Activated CD8-positive, alpha-beta T cell treated with anti-CD3 and anti-CD28 coated beads for 36 hours (primary cell): ENCODE results near the gene DHRS7C. TPM values are rescaled to one million over a fixed set of nuclear protein-coding genes. Genes with fewer than 3 reads are reported as not detected.
"Not testable (repeated sequence)": the region's sequence is repeated elsewhere in the genome, so short reads cannot be mapped to it uniquely, and the experiment has no call there.

Experiments
- ATAC-seq: fragments of 200-7000 bp; cut with Tn5 transposase; one replicate; pipeline ENCODE4 v1.10.0; 2021; ENCODE audit warnings: mild to moderate bottlenecking, moderate library complexity
- CTCF ChIA-PET: fragments of 350-600 bp; sonication (Branson Sonifier 250); formaldehyde crosslinking; loops from one replicate; lab custom pipeline; 2021; ENCODE audit warnings: antibody characterized with exemption; lab: Charles Lee
- POLR2A ChIA-PET: fragments of 350-600 bp; sonication (Branson Sonifier 250); formaldehyde crosslinking; loops from one replicate; lab custom pipeline; 2021; ENCODE audit warnings: antibody characterized with exemption; lab: Charles Lee
- DNase-seq: peaks from one replicate; pipeline ENCODE4 v3.0.0-alpha.2; 2020
- H3K27ac Mint-ChIP-seq: one replicate; pipeline ENCODE4 v1.8.0; 2021; ENCODE audit warnings: mild to moderate bottlenecking, mixed read lengths
- H3K27me3 Mint-ChIP-seq: one replicate; pipeline ENCODE4 v1.8.0; 2021; ENCODE audit warnings: mixed read lengths
- H3K36me3 Mint-ChIP-seq: one replicate; pipeline ENCODE4 v1.8.0; 2021; ENCODE audit warnings: low read depth, mixed read lengths
- H3K4me1 Mint-ChIP-seq: one replicate; pipeline ENCODE4 v1.8.0; 2021; ENCODE audit warnings: low read depth, mixed read lengths
- H3K4me3 Mint-ChIP-seq: one replicate; pipeline ENCODE4 v1.8.0; 2021; ENCODE audit warnings: mild to moderate bottlenecking, moderate library complexity, mixed read lengths
- H3K9me3 Mint-ChIP-seq: one replicate; pipeline ENCODE4 v1.8.0; 2021; ENCODE audit warnings: mixed read lengths
- intact Hi-C: fragments of 100-400 bp; cut with micrococcal nuclease; formaldehyde crosslinking; loops from one replicate; pipeline ENCODE4 v1.10.0; 2022
- total RNA-seq, 2 experiments: library from RNA; stranded (reverse); gene quantifications; one replicate each; pipeline ENCODE4 v1.2.3, GENCODE V29; 2021
- TF ChIP-seq, protein P1 (sequence below): fragments of 200-600 bp; IDR thresholded peaks from one replicate; pipeline ENCODE4 v1.8.0; 2022; ENCODE audit warnings: antibody characterized with exemption, mild to moderate bottlenecking

The DHRS7C gene
- total RNA-seq, 2 experiments from 2014 or later = not detected

DNA sequence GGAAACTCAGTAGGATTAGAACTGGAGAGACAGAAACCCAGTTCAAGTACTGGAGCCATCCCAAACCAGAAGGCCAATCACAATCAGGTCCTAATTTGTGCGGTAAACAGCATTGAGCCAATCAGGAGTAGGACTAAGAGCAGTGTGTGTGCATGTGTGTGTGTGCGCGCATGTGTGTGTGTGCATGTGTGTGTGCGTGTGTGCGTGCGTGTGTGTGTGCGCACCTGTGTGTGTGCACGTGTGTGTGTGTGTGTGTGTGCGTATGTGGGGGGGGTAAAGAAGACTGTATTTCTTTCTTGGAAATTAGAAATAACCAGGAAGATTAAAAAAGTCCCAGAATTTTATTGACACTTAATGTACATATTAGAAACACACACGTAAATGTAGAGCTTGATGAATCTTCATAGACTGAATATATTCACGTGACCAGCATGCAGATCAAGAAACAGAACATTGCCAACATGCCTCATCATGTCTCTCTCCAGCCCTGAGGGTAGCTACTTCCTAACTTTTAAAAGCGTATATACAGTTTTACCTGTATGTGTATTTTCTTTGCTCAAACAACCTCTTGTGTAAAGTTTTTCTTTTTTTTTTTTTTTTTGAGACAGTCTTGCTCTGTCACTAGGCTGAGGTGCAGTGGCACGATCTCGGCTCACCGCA is 919 bp upstream of the DHRS7C start:
- TF ChIP-seq, protein P1, sequence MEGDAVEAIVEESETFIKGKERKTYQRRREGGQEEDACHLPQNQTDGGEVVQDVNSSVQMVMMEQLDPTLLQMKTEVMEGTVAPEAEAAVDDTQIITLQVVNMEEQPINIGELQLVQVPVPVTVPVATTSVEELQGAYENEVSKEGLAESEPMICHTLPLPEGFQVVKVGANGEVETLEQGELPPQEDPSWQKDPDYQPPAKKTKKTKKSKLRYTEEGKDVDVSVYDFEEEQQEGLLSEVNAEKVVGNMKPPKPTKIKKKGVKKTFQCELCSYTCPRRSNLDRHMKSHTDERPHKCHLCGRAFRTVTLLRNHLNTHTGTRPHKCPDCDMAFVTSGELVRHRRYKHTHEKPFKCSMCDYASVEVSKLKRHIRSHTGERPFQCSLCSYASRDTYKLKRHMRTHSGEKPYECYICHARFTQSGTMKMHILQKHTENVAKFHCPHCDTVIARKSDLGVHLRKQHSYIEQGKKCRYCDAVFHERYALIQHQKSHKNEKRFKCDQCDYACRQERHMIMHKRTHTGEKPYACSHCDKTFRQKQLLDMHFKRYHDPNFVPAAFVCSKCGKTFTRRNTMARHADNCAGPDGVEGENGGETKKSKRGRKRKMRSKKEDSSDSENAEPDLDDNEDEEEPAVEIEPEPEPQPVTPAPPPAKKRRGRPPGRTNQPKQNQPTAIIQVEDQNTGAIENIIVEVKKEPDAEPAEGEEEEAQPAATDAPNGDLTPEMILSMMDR = no peak
- ATAC-seq = no peak
- no peaks in the 10 kb centered on the region for H3K4me1 Mint-ChIP-seq
- DNase-seq = no peak
- CTCF ChIA-PET = no interaction called here
- H3K27me3 Mint-ChIP-seq = peaks cover 6% of the 10 kb centered on the region
- no peaks in the 10 kb centered on the region for H3K9me3 Mint-ChIP-seq
- H3K36me3 Mint-ChIP-seq = no peaks in the 10 kb centered on the region
- POLR2A ChIA-PET = no interaction called here
- H3K27ac Mint-ChIP-seq = no peak overlapping the region
- no peak overlapping the region for H3K4me3 Mint-ChIP-seq
- intact Hi-C loops = no loop called here

DNA sequence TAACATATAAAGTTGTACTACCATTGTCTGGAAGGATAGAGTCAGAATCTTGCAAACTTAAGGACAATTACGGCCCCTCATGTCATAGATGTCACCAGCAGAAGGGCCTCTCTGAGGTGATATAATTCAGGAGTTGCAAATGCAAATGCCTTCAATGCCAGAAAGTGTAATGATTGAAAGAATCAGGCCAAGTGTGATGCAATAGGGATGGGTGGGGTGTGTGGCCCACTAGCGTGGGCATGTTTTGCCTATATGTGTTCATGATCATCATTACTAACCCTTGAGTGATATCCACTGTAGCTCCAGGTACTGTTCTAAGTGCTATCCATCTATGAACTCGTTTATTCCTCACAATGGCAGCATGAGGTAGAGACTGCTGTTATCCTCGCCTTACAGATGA is 1.1 kb downstream of the DHRS7C start:
- POLR2A ChIA-PET = no interaction called here
- TF ChIP-seq, protein P1 = no peak
- ATAC-seq = no peak
- H3K4me3 Mint-ChIP-seq = no peak overlapping the region
- no peaks in the 10 kb centered on the region for H3K9me3 Mint-ChIP-seq
- DNase-seq = no peak
- intact Hi-C loops = no loop called here
- no peaks in the 10 kb centered on the region for H3K4me1 Mint-ChIP-seq
- no peak overlapping the region for H3K27ac Mint-ChIP-seq
- CTCF ChIA-PET = no interaction called here
- no peaks in the 10 kb centered on the region for H3K36me3 Mint-ChIP-seq
- peaks cover 1% of the 10 kb centered on the region for H3K27me3 Mint-ChIP-seq

DNA sequence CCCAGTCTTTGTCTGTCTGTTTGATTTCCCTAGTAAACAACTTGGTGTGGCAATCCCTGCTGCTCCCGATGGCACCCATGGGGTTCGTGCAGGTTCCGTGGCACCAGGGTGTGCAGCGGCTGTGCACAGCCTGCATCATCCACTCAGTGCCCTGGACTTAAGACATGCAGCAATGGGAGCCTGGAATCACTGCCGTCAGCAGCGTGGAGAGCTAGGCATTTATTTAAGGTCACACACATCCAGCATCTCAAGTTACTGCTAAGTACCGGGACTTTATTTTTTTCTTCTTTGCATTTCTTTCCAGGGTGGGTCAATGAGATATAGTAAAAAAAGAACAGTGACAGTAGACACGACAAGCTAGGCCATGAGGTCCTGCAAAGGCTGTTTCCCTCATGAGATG is 2.8 kb downstream of the DHRS7C start:
- H3K9me3 Mint-ChIP-seq = no peaks in the 10 kb centered on the region
- POLR2A ChIA-PET = no interaction called here
- intact Hi-C loops = no loop called here
- no peak for DNase-seq
- H3K4me1 Mint-ChIP-seq = no peaks in the 10 kb centered on the region
- peaks cover 1% of the 10 kb centered on the region for H3K27me3 Mint-ChIP-seq
- no peaks in the 10 kb centered on the region for H3K36me3 Mint-ChIP-seq
- no peak overlapping the region for H3K4me3 Mint-ChIP-seq
- TF ChIP-seq, protein P1 = no peak
- CTCF ChIA-PET = no interaction called here
- ATAC-seq = no peak
- H3K27ac Mint-ChIP-seq = no peak overlapping the region

DNA sequence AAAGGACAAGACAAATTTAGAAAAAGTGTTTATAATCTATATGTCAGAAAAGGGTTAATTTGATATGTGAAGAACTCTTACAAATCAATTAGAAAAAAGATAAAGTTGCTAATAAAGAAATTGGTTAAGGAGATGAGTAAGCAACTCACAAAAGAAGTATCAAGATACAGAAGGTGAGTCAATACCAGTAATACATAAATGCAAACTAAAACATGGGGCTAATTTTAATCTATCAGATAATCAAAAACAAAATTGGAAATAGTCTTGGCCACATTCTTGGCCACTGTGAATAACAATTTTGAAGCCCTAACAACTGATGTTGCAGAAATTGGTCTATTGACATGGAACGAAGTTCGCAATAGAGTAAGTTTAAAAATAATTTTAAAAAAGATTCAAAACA is 6.8 kb downstream of the DHRS7C start:
- ChIA-PET POLR2A (no interaction called here), CTCF (no interaction called here)
- ATAC-seq = no peak

DNA sequence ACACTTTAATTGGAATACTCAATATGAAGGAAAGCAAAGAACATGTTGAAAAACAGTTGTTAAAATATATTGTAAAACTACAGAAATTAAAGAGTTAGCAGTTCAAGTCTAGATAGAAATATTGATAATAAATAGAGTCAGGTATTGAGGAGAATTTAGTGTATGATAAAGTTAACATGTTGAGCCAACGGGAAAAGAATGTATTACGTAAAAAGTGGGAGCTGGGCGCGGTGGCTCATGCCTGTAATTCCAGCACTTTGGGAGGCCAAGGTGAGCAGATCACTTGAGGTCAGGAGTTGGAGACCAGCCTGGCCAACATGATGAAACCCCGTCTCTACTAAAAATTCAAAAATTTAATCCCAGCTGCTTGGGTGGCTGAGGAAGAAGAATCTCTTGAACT is 7.9 kb downstream of the DHRS7C start:
- H3K4me1 Mint-ChIP-seq, H3K27ac Mint-ChIP-seq, H3K9me3 Mint-ChIP-seq: not testable (repeated sequence)

More for the DNA sequence above, 6.8 kb downstream of the DHRS7C start:
- H3K27ac Mint-ChIP-seq = no peak overlapping the region
- TF ChIP-seq, protein P1 = no peak
- H3K4me1 Mint-ChIP-seq = no peaks in the 10 kb centered on the region
- no peak overlapping the region for H3K4me3 Mint-ChIP-seq
- peaks cover 9% of the 10 kb centered on the region for H3K27me3 Mint-ChIP-seq
- no peaks in the 10 kb centered on the region for H3K36me3 Mint-ChIP-seq
- H3K9me3 Mint-ChIP-seq = no peaks in the 10 kb centered on the region
- intact Hi-C loops = no loop called here
- DNase-seq = no peak

More for the DNA sequence above, 7.9 kb downstream of the DHRS7C start:
- DNase-seq, H3K4me3 Mint-ChIP-seq, CTCF ChIA-PET, POLR2A ChIA-PET, H3K36me3 Mint-ChIP-seq, ATAC-seq, intact Hi-C loops: not testable (repeated sequence)
- H3K27me3 Mint-ChIP-seq = peaks cover 10% of the 10 kb centered on the region
